HG03469 (cell line): ENCODE results near the gene TET1.
"Not testable (repeated sequence)": the region's sequence is repeated elsewhere in the genome, so short reads cannot be mapped to it uniquely, and the experiment has no call there.

ENCODE experiments used
- ATAC-seq: cut with Tn5 transposase; IDR thresholded peaks from one replicate; pipeline ENCODE4 v1.9.1; 2021; ENCODE audit warnings: mild to moderate bottlenecking, moderate library complexity, moderate number of reproducible peaks; ENCODE audit not compliant: unreplicated experiment

The TET1 gene

GRCh38 chr10:68562661-68563570 lies 2.8 kb downstream of the TET1 start:
- ATAC-seq, result no peak

GRCh38 chr10:68564712-68565111 lies 4.6 kb downstream of the TET1 start:
- no peak for ATAC-seq

- ATAC-seq, result no peak
Observed at GRCh38 chr10:68565658-68566057, 5.5 kb downstream of the TET1 start.

- ATAC-seq, result no peak
Observed at GRCh38 chr10:68566351-68566750, 6.2 kb downstream of the TET1 start.

- ATAC-seq, result no peak
Observed at GRCh38 chr10:68566955-68567354, 6.8 kb downstream of the TET1 start.

GRCh38 chr10:68572151-68572550 lies 12.0 kb downstream of the TET1 start:
- no peak for ATAC-seq

- no peak for ATAC-seq
Observed at GRCh38 chr10:68574051-68574450, 13.9 kb downstream of the TET1 start.

GRCh38 chr10:68576118-68576517 lies 16.0 kb downstream of the TET1 start:
- no peak for ATAC-seq

- no peak for ATAC-seq
Observed at GRCh38 chr10:68578974-68579373, 18.8 kb downstream of the TET1 start.

GRCh38 chr10:68584187-68584586 lies 24.1 kb downstream of the TET1 start:
- ATAC-seq, result not testable (repeated sequence)

GRCh38 chr10:68586606-68587305 lies 26.6 kb downstream of the TET1 start:
- ATAC-seq, result no peak

- ATAC-seq, result no peak
Observed at GRCh38 chr10:68594405-68594804, 34.3 kb downstream of the TET1 start.

GRCh38 chr10:68595513-68595912 lies 35.4 kb downstream of the TET1 start:
- no peak for ATAC-seq

- ATAC-seq, result no peak
Observed at GRCh38 chr10:68597407-68597806, 37.3 kb downstream of the TET1 start.

- ATAC-seq, result no peak
Observed at GRCh38 chr10:68598978-68599770, 39.0 kb downstream of the TET1 start.

- no peak for ATAC-seq
Observed at GRCh38 chr10:68599771-68600040, 39.6 kb downstream of the TET1 start.

GRCh38 chr10:68600041-68600778 lies 40.1 kb downstream of the TET1 start:
- no peak for ATAC-seq

GRCh38 chr10:68601501-68602265 lies 41.5 kb downstream of the TET1 start:
- ATAC-seq, result no peak

GRCh38 chr10:68602434-68602833 lies 42.3 kb downstream of the TET1 start:
- ATAC-seq, result no peak

- no peak for ATAC-seq
Observed at GRCh38 chr10:68603766-68604165, 43.6 kb downstream of the TET1 start.
